Prostate gland (tissue), 2 donors: ENCODE results near the gene SERHL2.

ENCODE experiments used
- CTCF ChIP-seq, 4 experiments: fragments of 200-600 bp in 2 of 4; fragments of 450-650 bp in 2 of 4; sonication (generic) in 2 of 4; IDR thresholded peaks; 1 replicate in 3 of 4; 2 replicates in 1 of 4; pipeline ENCODE4 v1.5.1; 2016 to 2019; ENCODE audit warnings: antibody characterized with exemption in 4 of 4, mild to moderate bottlenecking in 2 of 4, moderate library complexity in 2 of 4
- POLR2A ChIP-seq: fragments of 450-650 bp; IDR thresholded peaks from one replicate; pipeline ENCODE4 v1.6.1; 2016; ENCODE audit warnings: antibody characterized with exemption, mild to moderate bottlenecking
- POLR2AphosphoS5 ChIP-seq: sonication (generic); formaldehyde crosslinking; IDR thresholded peaks from one replicate; pipeline ENCODE4 v1.6.1; 2017; ENCODE audit warnings: antibody characterized with exemption

DNA sequence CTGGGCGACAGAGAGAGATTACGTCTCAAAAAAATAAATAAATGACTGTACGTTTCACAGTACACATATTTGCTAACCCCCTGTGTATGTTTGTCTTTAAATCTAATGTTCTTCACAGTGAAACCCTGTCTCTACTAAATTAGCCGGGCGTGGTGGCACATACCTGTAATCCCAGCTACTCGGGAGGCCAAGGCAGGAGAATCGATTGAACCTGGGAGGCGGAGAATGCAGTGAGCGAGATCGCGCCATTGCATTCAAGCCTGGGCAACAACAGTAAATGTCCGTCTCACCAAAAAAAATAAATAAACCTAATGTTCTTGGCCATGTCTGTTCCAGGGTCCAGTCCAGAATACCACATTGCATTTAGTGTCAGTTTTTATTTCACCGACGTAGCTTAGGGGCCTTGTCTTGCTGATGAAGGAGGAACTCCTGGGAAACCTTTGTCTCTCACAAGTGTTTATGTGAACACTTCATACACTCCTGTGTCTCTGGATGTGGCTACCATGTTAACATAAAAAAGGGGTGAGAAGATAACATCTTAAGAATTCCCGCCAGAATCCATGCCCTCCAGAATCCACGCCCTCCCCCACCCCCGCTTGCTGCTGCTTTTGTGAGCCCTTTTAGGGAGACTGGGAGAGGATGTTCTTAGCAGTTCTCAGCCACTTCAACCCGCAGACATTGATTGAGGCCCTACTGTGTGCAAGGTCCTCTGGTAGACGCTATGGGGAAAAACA, 5.0 kb upstream of the SERHL2 start:
- TF ChIP-seq CTCF (IDR thresholded peaks at IDR 0.05) (no peak), POLR2A (no peak), POLR2AphosphoS5 (no peak)
